HPDE6-E6E7 (cell line): ENCODE results near the gene PAK6.

Experiments used
- DNase-seq: peaks from one replicate; pipeline ENCODE4 v3.0.0; 2011; ENCODE audit warnings: missing footprints; ENCODE audit errors: extremely low spot score

The PAK6 gene

DNA sequence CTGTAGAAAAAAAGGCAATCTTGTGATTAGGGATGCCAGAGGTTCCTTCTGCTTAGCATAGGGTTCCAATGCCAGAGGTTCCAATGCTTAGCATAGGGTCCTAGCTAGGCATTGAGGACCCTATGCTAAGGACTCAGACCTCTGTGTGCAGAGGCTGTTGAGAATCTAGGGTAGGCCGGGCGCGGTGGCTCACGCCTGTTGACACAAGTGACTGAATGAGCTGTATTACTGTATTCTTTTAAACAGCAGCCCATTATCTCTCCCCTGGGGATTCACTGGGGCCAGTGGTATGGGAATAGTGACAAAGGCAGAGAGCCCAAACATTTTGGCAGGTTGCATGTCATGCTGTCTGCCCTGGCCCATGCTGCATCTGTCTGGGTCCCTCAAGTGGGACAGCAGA lies 16.2 kb downstream of the PAK6 start:
- DNase-seq, result no peak

DNA sequence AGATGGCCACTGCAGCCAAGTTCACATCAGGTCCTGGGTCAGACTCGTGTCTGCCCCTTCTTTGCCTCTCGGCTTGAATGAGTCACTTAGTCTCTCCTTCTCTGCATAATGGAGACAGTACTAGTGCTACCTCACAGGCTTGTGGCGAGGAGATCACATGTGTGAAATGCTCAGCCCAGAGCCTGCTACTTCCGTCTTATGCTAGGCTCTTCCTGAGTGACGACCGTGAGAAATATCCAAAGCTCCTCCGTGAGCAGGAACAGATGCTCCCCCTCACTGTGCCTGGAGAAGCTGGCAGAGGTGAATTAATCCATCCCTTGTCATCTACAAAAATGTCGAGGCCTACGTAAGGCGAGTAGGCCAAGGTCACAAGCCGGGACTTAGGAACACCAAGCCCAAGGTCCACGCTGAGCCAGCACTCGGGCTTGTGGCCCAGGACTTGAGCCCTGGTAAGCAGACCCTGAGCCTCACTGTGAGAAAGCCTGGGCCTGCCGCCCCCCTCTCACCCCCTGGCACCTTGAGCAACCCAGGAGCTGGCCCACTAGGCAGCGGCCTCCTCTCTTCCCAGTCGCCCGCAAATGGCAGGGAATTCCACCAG lies 17.9 kb downstream of the PAK6 start:
- no peak for DNase-seq

DNA sequence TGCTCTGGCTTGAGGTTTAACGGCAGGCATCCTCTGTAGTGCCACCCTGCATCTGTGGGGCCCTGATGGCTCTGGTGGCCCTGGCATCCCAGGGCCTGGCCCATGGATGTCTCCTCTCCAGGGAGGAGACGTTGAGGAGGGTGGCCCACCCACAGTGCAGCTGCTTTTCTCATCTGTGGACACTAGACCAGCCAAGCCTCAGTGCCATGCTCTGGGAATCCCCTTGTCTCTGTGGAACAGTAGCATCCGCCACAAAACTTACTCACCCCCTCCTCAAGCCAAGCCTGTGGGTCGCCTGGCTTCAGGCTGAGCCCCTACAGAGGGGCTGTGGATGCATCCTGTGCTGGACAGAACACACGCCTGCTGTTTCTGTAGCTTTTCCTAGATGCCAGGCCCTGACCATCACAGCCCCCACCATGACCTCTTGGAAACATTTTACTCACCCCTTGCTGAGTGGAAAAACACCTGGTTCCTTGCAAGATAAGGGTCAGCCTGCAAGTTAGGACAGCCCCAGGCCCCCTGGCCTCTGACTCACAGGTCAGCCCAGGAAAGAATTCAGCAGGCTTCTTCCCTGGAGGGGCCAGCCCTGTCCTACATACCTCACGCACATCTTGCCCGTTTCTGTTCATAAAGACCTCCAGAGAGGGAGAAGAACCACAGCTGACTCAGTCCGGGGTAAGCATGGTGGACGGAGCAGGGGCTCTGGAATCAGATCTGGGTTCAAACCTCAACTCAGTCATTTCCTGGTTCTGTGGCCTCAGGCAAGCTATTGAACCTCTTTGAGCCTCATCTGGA lies 19.0 kb downstream of the PAK6 start:
- no peak for DNase-seq

DNA sequence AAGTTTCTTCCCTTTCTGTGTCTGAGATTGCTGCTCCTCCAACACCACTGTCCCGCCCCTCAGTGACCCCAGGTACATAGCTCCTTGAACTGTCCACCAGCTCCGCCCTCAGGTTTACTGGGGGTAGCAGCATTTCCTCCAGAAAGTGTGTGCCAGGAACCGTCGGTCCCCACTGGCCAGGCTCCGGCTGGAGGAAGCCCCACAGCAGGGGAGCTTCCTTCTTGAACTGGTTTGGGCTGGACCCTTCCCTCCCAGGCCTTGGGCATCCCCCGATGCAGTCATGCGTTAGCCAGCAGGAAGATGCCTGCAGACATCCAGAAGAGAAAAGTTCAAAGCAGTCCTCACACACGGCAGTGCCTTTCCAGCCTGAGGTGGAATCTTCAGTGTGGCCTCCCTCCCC lies 19.7 kb downstream of the PAK6 start:
- DNase-seq, result no peak

DNA sequence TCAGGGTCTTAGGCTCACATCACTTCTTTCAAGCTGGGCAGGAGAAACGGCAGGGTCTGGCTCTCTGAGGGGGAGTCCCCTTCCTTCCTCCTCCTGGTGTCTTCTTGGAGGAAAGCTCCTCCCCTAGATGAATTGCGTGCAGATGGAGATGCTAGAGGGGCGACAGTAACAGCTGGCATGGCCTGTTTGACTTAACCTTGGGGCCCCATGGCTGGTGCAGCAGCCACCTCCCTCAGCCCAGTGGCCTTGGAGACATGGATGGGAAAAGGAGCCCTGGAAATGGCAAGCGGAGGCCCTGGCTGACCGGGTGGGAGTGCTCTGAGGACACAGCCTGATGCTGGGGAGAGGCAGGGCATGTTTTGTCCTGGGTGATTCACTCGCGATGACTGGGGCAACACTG lies 20.2 kb downstream of the PAK6 start:
- no peak for DNase-seq

DNA sequence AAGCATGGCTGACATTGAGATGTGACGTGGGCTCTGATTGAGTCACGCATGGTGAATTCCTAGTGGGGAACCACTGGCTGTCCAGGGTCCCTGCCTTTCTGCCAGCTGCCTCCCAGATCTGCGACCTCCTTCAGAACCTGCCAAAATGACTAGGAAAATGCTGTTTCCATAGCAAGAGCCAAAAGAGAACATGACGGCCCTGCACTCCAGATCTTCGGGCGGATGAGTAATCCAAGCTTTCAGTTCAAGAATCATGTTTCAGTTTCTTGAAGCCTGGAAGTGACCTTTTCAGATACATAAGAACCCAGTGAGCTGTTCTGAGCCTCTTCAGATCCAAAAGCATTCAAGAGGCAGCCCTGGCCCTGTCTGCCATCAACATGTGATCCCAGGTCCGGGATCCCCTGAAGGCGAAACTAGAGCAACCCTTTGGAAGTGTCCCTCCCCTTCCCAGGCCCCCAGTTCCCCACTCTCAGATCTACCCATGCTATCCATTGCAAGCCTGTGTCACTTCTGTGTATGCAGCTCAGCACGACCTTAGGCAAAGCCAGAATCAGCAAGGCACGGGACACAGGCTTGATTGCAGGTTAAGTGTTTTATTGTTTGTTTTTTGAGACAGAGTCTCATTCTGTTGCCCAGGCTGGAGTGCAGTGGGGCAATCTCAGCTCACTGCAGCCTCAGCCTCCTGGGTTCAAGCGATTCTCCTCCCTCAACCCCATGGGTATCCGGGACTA lies 24.3 kb downstream of the PAK6 start:
- no peak for DNase-seq

DNA sequence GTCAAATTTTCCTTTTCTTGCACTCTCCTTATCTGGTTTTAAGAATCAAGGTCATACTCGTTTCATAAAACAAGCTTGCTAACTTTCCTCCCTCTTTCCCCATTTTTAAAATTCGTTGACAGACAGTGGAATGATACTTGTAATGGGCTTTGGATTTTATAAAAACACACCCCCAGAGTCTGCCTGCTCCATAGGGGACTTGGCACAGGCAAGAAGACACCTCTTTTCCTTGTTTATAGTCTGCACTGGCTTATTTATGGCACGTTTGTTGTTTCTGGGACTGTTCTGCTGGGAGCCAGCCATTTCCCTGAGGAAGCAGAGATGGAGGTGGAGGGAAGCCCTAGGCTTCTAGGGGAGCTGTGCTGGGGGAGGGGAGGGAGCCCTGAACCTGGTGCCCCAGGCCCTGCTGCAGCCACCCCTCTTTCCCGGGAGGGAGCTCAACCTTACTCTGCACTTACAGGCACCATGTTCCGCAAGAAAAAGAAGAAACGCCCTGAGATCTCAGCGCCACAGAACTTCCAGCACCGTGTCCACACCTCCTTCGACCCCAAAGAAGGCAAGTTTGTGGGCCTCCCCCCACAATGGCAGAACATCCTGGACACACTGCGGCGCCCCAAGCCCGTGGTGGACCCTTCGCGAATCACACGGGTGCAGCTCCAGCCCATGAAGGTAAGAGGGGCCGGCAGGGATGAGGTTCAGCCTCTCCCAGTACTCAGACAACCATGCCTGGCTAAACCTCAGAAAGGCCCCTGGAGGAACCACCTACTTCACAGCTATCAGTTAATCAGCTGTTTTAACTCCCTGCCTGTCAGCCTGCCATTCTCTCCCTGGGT lies 25.7 kb downstream of the PAK6 start:
- no peak for DNase-seq

DNA sequence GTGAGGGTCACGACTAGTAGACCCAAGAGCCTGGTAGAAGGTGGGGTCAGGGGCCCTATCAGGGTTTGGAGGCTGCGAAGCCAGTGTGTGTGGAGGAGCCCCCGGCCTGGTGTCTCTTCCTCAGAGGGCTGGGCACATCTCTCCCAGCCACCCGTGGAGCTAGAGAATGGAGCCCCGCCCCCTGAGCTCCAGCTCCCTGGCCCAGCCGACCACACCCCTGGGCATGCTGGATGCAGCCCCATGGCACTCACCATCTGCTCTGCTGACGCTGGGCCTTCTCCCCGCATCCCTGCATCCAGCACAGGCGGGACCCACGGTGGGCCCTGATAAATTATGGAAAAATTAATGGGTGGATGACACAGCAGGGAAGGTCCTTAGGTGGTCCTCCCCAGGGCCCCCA lies 26.5 kb downstream of the PAK6 start:
- no peak for DNase-seq

DNA sequence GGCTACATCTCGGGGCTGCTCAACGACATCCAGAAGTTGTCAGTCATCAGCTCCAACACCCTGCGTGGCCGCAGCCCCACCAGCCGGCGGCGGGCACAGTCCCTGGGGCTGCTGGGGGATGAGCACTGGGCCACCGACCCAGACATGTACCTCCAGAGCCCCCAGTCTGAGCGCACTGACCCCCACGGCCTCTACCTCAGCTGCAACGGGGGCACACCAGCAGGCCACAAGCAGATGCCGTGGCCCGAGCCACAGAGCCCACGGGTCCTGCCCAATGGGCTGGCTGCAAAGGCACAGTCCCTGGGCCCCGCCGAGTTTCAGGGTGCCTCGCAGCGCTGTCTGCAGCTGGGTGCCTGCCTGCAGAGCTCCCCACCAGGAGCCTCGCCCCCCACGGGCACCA lies 27.0 kb downstream of the PAK6 start:
- DNase-seq, result no peak

DNA sequence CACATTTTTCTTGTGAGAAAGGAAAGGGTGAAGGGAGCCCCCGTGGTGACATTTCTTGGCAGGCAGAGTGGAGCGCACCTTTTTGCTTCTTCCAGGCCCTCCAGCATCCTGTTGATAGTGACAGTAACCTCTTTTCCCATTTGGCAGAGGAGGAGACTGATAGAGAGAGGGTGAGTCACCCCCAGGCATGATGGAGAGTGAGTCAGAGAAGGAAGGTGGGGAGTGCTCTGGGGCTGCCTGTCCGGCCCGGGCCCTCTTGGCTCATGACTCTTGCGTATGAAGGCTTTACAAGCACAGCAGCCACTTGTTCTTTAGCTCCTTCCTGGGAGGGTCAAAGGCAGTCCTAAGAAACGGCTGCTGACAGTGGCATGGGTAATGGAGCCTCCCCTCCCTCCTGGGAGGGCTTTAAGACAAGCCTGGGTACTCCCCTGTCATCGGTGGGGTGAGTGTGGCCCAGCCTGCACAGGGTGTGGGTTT lies 28.0 kb downstream of the PAK6 start:
- DNase-seq, result peak; percentile 97

DNA sequence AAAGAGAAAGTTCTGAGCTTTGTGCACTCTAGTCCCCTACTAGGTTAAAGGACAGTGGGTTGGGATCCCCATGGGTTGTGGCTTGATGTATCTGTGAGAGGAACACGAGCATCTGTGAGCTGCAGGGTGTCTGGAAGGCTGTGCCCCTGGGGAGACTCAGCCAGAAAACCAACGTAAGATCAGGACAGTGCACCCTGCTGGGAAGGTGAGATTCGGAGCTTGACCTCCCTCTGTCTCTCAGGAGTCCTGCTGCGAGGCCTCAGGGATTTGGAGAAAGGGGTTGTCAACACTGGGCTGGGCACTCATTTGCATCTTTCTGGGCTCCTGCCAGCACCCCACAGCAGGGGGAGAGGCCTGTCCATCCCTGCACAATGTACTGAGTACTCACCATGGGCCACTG lies 28.8 kb downstream of the PAK6 start:
- no peak for DNase-seq

DNA sequence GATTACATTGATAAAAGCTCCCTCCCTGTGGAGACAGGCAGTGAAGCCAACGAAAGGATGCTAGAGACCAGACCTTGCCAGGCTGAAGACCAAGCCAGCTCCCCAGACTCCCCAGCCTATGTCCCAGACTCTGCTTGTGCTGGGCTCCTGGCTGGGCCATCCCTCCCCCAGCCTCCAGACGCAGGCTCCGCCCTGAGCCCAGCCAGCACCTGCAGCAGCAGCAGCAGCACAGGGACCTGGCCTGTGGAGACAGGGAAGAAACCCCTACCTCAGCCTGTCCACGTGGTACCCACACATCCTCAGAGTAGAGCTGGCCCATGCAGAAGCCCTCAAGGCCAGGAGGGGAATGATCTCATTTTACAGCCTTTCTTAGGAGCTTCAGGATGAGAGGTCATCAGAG lies 30.7 kb downstream of the PAK6 start:
- DNase-seq, result no peak

DNA sequence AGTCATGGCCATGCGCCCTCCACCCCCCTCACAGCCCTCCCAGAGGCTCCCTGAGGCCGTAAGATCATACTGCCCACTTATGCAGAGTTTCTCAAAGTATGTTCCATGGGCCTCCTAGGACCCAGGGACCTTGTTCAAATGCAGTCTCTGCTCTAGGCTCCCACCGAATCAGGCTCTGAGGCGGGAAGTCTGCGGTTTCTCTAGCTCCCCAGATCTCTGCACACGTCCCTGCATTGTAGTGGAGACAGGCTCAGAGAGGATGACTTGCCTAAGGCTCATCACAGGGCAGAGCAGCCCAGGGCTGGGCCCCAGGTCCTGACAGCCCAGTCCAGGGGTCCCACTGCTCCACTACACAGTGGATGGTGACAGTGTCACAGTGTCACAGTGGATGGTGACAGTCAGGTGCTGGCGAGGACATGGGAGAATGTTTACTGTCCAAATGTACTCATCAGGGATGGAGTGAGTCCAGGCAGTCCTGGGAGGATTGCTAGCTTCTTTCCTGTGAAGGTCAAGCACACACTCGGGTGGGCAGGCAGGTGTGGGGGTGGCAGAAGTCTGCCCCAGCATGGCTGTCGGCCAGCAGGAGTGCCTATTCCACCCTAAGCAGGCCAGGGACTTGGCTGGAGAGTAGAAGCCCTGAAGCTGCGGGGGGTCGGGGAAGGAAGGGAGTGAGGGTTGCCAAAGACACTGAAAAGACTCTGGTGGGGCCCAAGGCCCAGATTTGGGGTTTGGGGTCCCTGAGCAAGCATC lies 31.6 kb downstream of the PAK6 start:
- no peak for DNase-seq

DNA sequence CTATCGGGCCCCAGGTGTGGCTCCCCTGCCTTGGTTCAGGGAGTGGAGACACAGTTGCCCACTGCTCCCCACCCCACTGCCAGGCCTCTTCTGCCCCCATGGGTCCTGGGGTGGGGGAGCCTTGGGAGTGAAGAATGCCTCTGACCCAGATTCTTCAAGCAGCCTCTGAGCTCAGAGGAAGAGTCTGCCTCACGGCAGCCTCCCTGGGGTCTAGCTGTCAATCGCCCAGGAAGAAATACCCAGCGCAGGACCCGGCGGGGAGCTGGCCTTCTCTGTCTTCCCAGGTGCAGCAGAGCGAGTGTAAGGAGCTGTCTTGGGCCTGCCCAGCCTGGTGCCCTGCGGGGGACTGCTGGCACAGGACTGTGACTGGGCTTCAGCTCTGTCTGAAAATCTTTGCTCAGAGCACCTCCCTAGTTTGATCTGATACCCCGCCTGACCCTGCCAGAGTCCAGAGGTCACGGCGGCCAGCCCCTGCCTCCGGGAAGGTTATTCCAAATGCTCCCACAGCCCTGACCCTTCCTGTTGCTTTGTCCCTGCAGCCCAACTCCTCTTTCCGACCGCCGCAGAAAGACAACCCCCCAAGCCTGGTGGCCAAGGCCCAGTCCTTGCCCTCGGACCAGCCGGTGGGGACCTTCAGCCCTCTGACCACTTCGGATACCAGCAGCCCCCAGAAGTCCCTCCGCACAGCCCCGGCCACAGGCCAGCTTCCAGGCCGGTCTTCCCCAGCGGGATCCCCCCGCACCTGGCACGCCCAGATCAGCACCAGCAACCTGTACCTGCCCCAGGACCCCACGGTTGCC lies 33.0 kb downstream of the PAK6 start:
- no peak for DNase-seq

DNA sequence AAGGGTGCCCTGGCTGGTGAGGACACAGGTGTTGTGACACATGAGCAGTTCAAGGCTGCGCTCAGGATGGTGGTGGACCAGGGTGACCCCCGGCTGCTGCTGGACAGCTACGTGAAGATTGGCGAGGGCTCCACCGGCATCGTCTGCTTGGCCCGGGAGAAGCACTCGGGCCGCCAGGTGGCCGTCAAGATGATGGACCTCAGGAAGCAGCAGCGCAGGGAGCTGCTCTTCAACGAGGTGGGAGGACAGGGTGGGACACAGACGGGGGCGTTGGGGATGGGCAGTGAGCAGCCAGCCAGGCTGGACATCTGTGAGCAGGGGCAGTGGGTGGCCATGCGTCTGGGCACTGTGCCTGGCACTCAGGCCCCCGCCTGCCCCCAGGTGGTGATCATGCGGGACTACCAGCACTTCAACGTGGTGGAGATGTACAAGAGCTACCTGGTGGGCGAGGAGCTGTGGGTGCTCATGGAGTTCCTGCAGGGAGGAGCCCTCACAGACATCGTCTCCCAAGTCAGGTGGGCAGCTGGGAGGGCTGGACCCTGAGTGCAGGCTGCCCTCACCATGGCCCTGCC lies 33.7 kb downstream of the PAK6 start:
- DNase-seq, result no peak

DNA sequence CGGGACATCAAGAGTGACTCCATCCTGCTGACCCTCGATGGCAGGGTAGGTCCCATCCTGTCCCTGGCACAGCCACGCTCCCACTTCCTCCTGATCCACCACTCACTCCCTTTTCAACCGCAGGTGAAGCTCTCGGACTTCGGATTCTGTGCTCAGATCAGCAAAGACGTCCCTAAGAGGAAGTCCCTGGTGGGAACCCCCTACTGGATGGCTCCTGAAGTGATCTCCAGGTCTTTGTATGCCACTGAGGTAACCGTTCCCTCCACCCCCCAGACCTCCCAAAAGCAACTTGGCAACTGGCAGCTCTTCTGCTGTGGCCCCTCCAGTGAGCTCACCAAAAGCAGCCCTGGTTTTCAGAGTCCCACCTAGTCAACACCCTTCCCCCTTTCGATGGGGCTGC lies 34.6 kb downstream of the PAK6 start:
- DNase-seq, result no peak

DNA sequence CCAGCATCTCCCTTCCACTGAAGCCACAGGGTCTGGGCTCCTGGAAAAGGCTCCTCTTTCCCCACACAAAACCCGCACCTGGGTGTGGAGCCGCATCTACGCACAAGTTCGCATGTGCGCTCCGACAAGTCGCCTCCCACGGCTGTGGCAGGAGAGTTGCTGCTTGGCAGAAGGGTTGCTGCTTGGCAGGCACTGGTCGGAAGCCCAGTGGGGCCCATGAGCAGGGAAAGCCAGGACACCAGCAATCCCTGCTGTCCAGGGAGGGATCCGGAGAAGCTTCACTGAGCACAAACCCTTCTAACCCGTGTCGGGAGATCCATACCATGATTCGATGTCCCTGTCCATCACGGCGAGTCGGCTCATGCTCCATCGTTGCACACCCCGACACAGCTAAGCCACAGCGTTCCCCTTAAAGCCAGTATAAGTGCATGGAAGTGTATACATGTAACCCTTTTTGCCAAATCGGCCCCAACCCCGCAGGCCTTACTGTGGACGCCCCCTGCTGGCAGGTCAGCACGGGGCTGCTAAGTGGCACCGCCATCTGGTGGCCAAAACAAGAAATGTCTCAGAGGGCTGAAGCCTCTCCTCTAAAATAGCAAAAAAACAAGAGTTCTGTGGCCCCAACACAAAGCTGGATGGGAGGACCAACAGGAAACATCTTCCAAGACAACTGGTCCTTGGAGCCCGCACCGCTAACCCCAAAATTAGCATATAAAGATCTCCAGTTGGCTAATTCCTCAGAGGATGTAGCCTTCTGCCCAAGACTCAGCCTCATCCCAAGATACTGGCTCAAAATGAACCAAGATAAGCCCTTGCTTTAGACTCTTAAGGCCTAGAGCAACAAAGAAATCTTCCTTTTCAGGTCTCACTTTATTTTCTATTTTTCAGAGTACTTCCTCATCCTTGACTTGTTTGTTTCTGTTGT lies 35.7 kb downstream of the PAK6 start:
- no peak for DNase-seq

DNA sequence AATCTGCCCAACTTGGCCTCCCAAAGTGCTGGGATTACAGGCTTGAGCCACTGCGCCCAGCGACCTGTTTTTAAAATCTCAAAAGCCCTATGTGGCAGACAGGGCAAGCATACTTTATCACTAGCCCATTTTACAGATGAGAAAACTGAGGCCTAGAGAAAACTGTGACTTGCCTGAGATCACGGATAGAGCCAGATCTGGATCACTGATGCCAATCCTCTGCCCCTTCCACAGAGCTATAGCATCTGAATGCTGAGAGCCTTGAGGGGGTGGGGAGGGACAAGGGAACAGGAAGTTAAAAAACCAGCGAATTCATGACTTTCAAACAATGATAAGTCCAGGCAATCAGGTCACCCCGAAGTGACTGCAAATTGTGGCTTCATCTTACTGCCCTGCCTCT lies 36.7 kb downstream of the PAK6 start:
- DNase-seq, result no peak

DNA sequence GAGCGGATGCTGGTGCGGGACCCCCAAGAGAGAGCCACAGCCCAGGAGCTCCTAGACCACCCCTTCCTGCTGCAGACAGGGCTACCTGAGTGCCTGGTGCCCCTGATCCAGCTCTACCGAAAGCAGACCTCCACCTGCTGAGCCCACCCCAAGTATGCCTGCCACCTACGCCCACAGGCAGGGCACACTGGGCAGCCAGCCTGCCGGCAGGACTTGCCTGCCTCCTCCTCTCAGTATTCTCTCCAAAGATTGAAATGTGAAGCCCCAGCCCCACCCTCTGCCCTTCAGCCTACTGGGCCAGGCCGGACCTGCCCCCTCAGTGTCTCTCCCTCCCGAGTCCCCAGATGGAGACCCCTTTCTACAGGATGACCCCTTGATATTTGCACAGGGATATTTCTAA lies 37.1 kb downstream of the PAK6 start:
- no peak for DNase-seq
